ENCODE data around the gene CMTM5. TPM values are rescaled to one million over a fixed set of nuclear protein-coding genes. Genes with fewer than 3 reads are reported as not detected.

The CMTM5 gene
- total RNA-seq, 1 donor from 2014 or later, result 0.26 TPM

GRCh38 chr14:23381871-23382270 lies 5.0 kb downstream of the CMTM5 start:
- no peak for DNase-seq (ENCODE audit: low spot score)
- no peaks in the 10 kb centered on the region for H3K9me3 Mint-ChIP-seq (ENCODE audit: unreplicated experiment)
- H3K36me3 Mint-ChIP-seq (ENCODE audit: low read depth, unreplicated experiment), result peaks cover 14% of the 10 kb centered on the region
- H3K27ac Mint-ChIP-seq (ENCODE audit: unreplicated experiment), result no peak overlapping the region
- H3K27me3 Mint-ChIP-seq (ENCODE audit: unreplicated experiment), result peaks cover 5% of the 10 kb centered on the region
- peaks cover 24% of the 10 kb centered on the region for H3K4me1 Mint-ChIP-seq (ENCODE audit: unreplicated experiment)
- no peak for TF ChIP-seq CTCF (IDR thresholded peaks at IDR 0.05; ENCODE audit: unreplicated experiment)
- H3K4me3 Mint-ChIP-seq (ENCODE audit: unreplicated experiment), result no peak overlapping the region

- Mint-ChIP-seq H3K27ac (ENCODE audit: unreplicated experiment) (no peak overlapping the region), H3K27me3 (ENCODE audit: unreplicated experiment) (peaks cover 5% of the 10 kb centered on the region), H3K36me3 (ENCODE audit: low read depth, unreplicated experiment) (peaks cover 17% of the 10 kb centered on the region), H3K9me3 (ENCODE audit: unreplicated experiment) (no peaks in the 10 kb centered on the region), H3K4me3 (ENCODE audit: unreplicated experiment) (no peak overlapping the region), H3K4me1 (ENCODE audit: unreplicated experiment) (peaks cover 23% of the 10 kb centered on the region)
- DNase-seq (ENCODE audit: low spot score), result no peak
- no peak for TF ChIP-seq CTCF (IDR thresholded peaks at IDR 0.05; ENCODE audit: unreplicated experiment)
These were observed 5.4 kb downstream of the CMTM5 start for GRCh38 chr14:23382276-23382675.

- Mint-ChIP-seq H3K27ac (ENCODE audit: unreplicated experiment) (no peak overlapping the region), H3K36me3 (ENCODE audit: low read depth, unreplicated experiment) (peaks cover 17% of the 10 kb centered on the region), H3K4me1 (ENCODE audit: unreplicated experiment) (peaks cover 21% of the 10 kb centered on the region), H3K27me3 (ENCODE audit: unreplicated experiment) (peaks cover 5% of the 10 kb centered on the region), H3K4me3 (ENCODE audit: unreplicated experiment) (no peak overlapping the region), H3K9me3 (ENCODE audit: unreplicated experiment) (no peaks in the 10 kb centered on the region)
- no peak for TF ChIP-seq CTCF (IDR thresholded peaks at IDR 0.05; ENCODE audit: unreplicated experiment)
- DNase-seq (ENCODE audit: low spot score), result no peak
These were observed 6.0 kb downstream of the CMTM5 start for GRCh38 chr14:23382731-23383440.

GRCh38 chr14:23384364-23385080 lies 7.7 kb downstream of the CMTM5 start:
- Mint-ChIP-seq H3K27me3 (ENCODE audit: unreplicated experiment) (peaks cover 2% of the 10 kb centered on the region), H3K4me3 (ENCODE audit: unreplicated experiment) (no peak overlapping the region), H3K36me3 (ENCODE audit: low read depth, unreplicated experiment) (peaks cover 17% of the 10 kb centered on the region), H3K27ac (ENCODE audit: unreplicated experiment) (no peak overlapping the region), H3K9me3 (ENCODE audit: unreplicated experiment) (no peaks in the 10 kb centered on the region), H3K4me1 (ENCODE audit: unreplicated experiment) (peaks cover 27% of the 10 kb centered on the region)
- DNase-seq (ENCODE audit: low spot score), result no peak
- TF ChIP-seq CTCF (IDR thresholded peaks at IDR 0.05; ENCODE audit: unreplicated experiment), result no peak

GRCh38 chr14:23385244-23385641 lies 8.4 kb downstream of the CMTM5 start:
- Mint-ChIP-seq H3K27ac (ENCODE audit: unreplicated experiment) (no peak overlapping the region), H3K4me3 (ENCODE audit: unreplicated experiment) (no peak overlapping the region), H3K36me3 (ENCODE audit: low read depth, unreplicated experiment) (peaks cover 17% of the 10 kb centered on the region), H3K27me3 (ENCODE audit: unreplicated experiment) (peaks cover 2% of the 10 kb centered on the region), H3K9me3 (ENCODE audit: unreplicated experiment) (no peaks in the 10 kb centered on the region), H3K4me1 (ENCODE audit: unreplicated experiment) (peaks cover 31% of the 10 kb centered on the region)
- DNase-seq (ENCODE audit: low spot score), result no peak
- no peak for TF ChIP-seq CTCF (IDR thresholded peaks at IDR 0.05; ENCODE audit: unreplicated experiment)
